GM18498 (cell line): ENCODE results near the gene ULK3.
A peak's percentile ranks its signal among the peaks of the same experiment; 100 is the strongest.

ENCODE experiments used
- ATAC-seq: cut with Tn5 transposase; IDR thresholded peaks from one replicate; pipeline ENCODE4 v1.9.1; 2021; ENCODE audit warnings: mild to moderate bottlenecking, moderate library complexity; ENCODE audit not compliant: unreplicated experiment

Gene ULK3

DNA sequence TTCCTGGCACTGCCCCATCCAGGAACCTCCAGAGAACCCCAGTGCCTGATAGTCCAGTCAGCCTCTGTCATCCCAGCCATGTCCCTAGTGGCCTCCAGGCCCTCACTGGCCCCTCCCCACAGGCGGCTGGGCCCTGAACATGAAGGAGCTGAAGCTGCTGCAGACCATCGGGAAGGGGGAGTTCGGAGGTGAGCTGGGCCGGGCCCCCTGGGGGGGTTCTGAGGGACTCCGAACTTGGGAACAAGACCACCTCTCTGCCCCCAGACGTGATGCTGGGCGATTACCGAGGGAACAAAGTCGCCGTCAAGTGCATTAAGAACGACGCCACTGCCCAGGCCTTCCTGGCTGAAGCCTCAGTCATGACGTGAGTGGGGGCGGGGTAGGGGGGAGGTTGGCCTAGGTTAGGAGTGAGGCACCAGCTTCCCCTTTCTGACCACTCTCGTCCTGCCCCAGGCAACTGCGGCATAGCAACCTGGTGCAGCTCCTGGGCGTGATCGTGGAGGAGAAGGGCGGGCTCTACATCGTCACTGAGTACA lies 42.3 kb downstream of the ULK3 start:
- no peak for ATAC-seq

DNA sequence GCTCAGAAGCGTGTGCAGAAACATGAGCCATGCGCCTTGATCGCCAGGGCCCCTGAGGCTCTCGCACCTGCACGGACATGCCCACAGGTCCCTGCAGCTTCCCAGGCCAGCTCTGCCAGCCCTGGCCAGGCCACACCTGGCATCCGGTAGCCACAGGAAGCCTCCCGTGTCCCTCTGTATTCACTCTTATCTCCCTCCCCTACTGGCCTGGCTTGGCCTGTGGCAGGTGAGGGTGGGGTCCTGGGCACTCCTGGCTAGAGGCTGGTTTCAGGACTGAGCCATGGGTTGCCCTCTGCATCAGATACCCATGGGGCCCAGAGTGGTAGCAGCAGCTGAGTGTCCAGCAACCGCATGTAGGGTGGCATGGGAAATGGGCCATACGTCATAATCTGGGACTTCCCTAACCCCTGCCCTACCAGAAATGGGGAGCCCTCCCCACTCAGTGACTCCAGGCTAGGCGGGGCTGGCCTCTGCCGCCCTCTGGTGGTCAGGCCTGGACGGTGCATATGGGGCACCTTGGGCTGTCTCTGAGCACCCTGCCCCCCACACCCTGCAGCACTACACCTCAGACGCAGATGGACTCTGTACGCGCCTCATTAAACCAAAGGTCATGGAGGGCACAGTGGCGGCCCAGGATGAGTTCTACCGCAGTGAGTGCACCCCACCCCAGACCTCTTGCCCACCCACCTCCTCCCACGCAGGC lies 42.9 kb downstream of the ULK3 start:
- ATAC-seq = peak; percentile 81

DNA sequence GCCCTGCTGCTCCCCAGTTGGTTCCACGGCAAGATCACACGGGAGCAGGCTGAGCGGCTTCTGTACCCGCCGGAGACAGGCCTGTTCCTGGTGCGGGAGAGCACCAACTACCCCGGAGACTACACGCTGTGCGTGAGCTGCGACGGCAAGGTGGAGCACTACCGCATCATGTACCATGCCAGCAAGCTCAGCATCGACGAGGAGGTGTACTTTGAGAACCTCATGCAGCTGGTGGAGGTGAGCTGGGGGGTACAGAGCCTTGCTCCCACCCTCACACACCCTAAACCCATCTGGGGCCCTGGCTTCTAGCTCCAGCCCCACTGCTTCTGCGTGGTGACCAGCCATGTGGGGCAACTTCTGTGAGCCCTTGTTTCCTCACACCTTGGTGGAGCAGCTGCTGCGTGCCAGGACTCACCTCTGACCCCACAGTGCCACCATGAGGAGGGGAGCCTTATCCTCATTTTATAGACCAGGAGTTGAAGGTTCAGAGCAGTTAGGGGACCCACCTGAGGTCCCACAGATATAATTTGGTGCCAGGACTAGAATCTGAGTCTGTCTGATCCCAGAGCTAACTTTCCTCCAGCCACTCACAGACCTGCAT lies 43.6 kb downstream of the ULK3 start:
- no peak for ATAC-seq

DNA sequence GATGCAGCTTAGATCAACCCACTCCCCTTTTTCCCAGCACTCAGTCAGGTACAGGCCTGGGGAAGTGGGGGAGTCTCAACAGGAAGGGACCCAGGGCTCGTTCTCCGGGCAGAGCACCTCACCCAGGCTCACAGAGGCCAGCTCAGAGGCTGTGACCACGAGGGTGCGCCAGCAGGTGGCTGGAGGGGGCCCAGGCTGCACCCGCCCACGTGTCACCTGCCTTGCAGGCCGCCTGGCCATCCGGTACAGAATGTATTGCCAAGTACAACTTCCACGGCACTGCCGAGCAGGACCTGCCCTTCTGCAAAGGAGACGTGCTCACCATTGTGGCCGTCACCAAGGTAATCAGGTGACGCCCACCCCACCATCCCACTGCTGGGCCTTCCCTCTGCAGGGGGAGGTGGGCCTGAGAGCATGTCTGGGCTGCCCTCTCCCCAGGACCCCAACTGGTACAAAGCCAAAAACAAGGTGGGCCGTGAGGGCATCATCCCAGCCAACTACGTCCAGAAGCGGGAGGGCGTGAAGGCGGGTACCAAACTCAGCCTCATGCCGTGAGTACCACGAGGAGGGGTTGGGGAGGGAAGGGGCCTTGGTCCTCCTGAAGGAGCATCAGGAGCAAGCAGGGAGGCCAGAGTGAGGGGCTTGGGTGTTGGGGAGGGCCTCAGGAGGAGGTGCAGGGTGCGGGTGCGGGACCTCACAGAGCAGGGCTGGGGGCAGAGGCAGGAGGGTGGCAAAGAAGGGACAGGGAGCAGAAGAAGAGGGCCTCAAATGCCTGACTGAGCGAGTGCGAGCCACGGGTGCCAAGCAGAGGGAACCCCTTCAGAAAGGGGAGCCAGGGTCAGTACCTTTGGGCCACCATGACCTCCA lies 44.3 kb downstream of the ULK3 start:
- no peak for ATAC-seq

DNA sequence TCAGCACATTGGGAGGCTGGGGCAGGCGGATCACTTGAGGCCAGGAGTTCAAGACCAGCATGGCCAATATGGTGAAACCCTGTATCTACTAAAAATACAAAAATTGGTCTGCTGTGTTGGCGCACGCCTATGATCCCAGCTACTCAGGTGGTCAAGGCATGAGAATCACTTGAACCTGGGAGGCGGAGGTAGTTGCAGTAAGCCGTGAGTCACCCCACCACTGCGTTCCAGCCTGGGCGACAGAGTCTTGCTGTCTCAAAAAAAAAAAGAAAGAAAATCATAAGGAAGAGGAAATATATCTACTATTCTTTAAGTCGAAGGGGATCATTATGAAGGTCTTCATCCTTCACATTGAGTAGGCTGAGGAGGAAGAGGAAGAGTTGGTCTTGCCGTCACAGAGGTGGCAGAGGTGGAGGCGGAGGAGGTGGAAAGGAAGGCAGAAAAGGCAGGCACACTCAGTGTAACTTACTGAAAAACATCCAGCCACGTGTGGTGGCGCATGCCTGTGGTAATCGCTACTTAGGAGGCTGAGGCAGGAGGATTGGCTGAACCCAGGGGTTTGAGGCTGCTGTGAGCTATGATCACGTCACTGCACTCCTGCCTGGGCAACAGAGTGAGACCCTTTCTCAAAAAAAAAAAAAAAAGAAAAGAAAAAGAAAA lies 46.9 kb downstream of the ULK3 start:
- ATAC-seq = no peak

DNA sequence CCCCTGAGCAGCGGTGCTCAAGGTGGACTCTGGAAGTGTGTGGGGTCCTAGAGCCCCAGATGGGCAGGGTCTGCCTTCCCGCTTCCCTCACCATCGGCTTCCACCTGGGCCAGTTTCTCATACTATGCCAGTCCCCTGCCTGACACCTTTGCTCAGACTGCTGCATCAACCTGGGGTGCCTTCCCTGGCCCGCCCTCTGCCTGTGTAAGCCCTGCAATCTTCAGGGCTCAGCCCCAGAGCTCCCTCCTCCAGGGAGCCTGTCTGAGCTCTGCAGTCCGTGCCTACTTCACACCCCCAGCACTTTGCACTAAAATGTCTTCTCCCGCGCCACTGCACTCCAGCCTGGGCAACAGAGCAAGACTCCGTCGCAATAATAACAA lies 48.0 kb downstream of the ULK3 start:
- no peak for ATAC-seq

DNA sequence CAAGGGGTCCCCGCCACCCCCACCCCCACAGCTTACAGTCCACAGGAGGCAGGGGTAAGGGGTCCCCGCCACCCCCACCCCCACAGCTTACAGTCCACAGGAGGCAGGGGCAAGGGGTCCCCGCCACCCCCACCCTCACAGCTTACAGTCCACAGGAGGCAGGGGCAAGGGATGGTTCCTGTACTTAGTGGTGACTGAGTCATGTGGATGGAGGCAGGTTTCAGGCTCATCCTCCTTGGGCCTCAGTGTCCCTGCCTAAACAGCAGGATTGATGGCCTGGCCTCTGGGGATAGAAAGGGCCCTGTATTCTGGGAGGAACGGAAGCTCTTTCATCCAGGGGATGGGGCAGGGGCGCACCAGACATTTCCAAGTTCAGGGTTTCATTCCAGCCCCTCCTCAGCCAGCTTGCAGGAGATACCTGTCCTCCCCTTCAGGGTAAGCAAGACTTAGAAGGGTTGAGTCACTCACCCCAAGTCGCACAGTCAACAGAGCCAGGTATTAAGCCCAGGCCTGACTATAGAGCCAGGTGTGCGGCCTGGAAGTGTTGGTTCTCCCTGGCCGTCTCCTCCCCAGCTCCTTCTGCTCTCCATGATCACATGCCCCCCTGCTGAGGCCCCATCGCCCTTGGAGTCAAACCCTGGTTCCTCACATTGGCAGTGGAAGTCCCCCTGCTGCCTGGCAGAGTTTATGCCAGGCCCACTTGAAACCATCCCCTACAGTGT lies 48.5 kb downstream of the ULK3 start:
- no peak for ATAC-seq

DNA sequence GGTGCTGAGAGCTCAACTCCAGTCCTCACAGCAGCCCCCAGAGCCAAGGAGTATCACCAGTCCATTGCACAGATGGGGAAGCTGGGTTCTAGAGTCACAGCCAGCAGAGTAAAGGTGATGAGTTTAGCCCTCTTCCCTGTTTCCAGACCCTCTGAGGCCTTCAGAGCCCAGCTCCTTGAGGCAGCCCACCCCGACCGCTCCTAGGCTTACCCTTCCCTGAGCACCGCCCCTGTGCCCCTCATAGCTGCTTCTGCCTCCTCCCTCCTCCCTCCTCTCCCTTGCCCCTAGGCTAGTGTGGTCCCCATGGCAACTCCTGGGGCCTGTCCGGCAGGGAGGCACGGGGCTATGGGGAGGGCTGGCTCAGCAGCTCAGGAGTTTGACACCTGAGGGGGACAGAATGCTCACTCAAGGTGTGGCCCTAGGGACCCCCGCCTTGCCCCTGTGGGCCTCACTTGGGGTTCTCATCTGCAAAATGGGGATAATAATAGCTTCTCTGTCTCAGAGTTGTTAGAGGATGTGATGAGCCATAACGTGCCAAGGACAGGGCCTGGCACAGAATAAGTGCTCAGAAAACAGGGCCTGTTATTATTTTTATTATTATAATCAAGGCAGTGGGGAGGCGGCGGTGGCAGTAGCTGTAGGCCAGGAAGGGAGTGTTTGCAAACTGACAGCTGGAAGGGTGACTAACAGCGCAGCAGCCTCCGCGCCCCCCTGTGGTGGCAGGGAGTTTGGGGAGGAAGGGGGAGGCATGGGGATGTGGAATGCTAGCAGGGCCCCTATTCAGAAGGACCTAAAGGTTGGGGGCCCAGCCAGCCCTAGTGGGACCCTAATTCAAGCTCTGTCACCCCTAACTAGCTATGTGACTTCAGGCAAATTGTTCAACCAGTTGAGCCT lies 49.6 kb downstream of the ULK3 start:
- no peak for ATAC-seq

DNA sequence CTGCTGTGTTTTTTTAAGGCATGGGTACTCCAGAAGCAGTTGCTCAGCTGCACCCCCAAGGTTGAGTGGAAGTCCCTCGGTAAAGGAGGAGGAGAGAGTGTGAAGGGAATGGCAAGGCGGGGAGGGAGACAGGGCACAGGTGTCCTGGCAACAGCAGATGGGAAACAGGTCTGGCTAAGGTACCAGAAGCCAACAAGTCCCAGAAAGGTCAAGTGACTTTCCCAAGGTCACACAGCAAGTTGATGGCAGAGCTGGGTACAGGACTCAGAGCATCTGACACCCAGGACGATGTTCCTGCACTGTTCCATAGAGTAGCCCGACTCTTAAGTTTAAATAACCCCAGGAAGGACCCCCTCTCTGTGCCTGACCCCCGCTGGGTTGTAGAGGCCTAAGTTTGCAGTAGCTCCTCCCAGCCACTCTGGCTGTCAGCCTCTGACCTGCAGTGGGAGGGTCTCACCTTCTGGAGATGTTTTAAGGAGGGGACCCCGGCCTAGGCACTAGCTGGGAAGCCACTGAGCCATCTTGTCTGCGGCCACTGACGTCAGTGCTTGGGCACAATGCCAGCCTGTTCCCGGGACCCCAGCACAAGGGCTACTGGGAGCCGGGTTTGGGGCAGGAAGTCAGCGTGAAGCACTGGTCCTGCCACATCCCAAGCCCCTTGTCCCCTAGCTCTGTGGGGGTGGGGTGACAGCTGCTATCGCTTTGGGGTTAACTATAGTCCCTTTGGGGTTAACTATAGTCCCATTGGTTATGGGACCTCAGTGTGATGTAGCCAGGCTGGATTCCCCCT lies 50.5 kb downstream of the ULK3 start:
- no peak for ATAC-seq

DNA sequence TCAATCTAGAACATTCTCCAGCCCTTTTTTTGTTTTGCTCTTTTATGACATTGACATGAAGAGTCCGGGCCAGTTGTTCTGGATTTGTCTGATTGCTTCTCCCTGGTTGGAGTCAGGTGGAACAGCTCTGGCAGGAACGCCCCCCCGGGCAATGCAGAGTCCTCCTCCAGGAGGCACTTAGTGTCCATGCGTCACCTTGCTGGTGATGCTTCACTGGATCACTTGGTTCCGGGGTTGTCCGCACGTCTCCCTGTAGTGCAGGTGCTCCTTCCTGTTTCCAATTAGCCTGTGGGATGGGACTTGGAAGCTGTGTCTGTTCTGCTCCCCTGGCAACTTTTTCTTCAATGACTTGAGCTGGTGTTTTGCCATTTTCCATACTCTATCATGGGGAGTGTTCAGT lies 51.3 kb downstream of the ULK3 start:
- ATAC-seq = no peak

DNA sequence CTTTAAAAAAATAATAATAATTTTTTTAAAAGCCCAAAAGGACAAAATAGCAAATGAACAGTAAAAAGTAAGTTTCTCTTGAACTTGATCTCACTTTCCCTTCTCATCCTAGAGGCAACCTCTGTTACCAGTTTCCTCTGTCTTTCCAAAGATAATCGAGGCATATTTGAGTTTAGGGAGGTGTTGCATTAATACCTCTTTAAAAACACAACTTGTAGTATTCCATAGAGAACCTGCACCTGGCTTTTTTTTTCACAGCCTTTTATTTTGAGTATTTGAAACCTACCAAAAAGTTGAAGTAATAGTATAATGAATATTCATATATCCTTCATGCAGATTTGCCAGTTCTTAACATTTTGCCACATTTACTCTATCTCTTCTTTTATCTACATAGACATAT lies 51.9 kb downstream of the ULK3 start:
- ATAC-seq = no peak

DNA sequence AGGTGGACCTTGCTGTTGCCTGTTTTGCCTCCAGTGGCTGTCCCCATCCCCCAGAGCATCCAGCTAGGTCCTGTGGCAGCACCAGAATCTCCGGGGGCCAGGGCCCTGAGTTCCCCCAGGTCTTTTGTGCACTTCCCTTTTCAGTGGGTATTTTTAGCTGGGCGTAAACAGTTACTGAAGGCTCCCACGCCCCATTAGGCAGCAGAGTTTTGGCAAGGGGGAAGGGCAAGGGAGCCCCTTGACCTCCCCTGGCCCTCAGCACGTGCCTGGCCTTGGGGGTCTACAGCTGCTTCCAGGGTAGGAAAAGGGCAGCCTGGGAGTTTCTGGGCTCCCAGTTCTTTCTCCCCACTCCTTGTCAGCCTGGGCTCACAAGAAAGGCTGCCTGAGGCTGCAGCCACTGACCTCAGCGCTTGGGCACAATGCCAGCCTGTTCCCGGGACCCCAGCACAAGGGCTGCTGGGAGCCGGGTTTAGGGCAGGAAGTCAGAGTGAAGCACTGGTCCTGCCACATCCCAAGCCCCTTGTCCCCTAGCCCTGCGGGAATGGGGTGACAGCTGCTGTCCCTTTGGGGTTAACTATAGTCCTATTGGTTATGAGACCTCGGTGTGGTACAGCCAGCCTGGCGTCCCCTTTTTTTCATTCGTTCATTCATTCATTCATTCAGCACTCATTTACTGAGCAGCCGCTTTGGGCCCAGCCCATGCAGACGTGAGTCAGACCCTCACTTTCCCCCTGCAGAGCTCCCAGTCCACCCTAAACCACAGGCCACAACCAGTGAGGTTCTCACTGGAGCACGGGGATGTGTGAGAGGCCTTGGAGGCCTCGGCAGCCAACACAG lies 52.7 kb downstream of the ULK3 start:
- ATAC-seq = no peak

DNA sequence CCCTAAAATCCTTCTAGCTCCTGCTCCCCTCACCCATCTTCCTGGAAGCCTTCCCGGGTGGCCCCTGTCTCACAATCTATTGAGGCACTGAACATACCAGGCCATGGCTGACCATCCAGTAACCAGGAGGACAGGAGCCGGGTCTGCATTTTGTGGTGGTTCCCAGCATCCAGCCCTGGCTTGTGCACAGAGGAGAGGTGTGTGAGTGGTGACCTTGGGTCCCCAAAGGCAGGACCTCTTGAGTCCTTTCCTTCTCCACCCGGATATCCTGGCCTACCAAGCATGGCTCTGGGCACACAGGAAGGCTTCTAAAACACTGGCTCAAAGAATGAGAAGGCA lies 53.2 kb downstream of the ULK3 start:
- no peak for ATAC-seq

DNA sequence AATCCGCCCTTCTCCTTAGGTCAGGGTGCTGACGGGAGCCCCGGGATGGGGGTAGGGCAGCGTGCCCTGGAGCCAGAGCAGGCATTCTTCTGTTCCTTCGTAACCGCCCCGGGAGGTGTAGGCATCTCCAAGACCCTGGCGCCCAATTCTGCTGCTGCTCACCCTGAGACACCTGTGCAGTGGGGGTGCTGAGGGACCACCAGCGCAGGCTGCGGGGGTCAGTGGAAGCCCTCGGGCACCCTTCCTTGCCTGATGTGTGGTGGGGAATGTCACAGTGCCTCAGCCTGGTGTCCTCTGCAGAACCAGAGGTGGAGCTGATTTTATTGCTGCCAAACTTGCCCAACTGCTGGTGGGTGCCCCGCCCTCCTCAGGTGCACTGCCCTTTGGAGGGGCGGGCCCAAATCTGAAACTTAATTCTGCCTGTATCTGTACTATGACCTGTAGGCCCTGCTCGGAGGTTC lies 53.8 kb downstream of the ULK3 start:
- ATAC-seq = no peak

DNA sequence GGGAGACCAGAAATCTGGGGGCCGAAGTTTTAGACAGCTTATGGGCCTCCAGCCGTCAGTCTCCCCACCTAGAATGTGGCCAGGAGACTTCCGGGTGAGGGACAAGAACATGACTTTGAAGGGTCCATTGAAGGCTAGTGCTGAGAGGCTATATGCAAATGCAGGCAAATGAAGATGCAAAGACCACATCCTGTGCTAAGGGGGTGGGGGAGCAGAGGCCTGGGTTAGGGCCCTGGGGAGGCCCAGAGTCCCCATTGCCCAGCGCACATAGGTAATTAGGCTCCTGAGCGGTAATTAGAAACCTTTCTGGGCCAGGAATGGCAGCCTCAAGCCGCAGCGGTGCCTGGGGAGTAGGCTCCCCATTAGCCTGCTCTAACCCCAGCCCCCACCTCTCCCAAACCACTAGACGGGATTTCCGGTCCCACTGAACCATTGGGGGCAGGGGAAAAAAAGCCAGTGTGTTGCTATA lies 54.2 kb downstream of the ULK3 start:
- ATAC-seq = peak; percentile 38

DNA sequence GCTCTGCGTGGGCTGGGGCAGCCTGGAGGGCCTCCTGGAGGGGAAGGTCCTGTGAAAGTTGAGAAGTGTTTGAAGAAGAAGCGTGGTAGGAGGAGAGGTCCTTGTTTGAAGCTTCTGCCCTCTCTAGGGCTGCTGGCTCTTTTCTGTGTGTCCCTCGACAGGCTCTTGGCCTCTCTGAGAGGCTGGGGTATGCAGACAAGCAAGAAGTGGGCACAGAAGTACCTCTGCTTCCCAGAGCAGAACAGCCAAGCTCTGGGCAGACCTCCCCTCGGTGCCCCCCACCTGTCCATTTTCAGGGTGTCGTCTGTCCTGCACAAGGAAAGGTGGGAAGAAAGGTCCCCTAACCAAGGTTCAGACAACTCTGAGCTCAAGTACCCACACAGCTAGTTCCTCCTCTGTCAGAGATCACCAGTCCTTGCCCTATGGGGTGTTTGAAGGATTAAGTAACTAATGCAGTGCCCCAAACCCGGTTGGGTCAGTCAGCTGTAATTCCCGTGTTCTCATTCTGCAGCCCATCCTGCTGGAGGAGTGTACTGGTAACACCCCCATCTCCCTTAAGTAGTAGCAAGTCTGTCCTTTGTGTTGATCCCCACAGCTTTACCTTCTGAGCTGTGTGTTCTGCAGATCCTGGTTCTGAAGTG lies 54.8 kb downstream of the ULK3 start:
- no peak for ATAC-seq
